Measurements from ENCODE around the gene KRTDAP.
"Not testable (repeated sequence)": the region's sequence is repeated elsewhere in the genome, so short reads cannot be mapped to it uniquely, and the experiment has no call there.

Gene KRTDAP

DNA sequence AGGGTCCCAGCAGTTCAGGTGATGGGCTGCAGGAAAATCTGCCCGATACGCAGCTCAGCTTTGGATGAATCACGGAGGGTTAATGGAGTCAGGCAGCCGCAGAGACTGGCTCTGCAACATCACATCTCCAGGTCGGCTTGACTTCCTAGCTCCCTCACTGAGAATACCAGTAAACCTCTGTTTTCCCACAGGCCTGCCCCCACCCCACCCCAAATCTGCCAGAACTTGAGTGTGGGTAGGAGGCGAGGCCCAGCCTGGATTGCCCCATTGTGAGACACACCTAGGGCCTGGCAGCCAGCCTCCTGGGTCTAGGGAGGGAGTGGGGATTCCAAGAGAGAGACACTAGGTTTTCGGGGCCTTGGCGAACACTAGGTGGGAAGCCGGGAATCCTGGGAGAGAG, 3.7 kb upstream of the KRTDAP start:
- no peak for DNase-seq
- in situ Hi-C loops (cut with HindIII; ENCODE audit: low pct_ligation_motif_present, low pct_unique_long_range_greater_than_20kb, low sequenced_read_pairs) = no loop called here

DNA sequence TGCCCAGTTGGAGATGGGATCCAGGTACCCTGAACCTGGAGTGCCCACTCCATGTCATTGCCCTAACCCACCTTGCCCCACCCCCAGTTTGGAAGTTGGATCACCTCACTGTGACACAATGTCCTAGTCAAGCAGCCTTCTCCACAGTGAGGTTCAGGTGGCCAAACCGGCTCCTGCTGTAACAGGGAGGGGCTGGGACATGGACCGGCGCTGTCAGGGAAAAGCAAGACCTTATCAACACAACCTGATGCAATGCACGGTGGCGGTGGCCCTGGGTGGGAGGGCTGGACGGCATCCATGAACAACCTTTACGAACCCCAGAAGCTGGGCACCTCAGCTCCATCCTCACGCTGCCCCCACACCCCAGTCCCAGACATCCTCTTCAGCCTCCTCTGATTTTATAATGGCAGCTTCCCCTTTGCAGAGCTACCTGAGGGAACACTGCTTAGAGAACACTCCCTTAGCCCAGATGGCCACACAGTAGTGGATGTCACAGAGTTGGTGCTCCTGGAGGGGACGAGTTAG, 1.6 kb upstream of the KRTDAP start:
- in situ Hi-C loops (cut with HindIII; ENCODE audit: low pct_ligation_motif_present, low pct_unique_long_range_greater_than_20kb, low sequenced_read_pairs) = no loop called here
- DNase-seq = no peak

DNA sequence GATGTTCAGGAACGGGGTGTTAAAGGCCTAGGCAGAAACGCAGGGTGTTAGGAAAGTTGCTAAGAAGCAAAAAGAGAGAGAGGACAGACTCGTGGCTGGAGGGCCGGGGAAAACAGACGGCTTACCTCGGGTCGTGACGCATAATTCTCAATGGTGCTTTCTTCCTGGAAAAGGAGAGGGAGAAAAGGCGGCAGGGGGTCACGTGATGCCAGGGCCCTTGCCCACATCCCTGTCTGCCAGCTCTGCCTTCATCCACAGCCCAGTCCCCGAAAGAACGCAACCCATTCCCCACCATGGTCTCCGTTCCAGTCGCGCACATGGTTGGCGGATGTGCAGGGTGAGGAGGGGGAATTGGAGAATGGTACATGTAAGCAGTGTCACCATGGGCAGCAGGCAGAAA, 1.6 kb downstream of the KRTDAP start:
- in situ Hi-C loops (cut with HindIII; ENCODE audit: low pct_ligation_motif_present, low pct_unique_long_range_greater_than_20kb, low sequenced_read_pairs) = no loop called here
- no peak for DNase-seq

DNA sequence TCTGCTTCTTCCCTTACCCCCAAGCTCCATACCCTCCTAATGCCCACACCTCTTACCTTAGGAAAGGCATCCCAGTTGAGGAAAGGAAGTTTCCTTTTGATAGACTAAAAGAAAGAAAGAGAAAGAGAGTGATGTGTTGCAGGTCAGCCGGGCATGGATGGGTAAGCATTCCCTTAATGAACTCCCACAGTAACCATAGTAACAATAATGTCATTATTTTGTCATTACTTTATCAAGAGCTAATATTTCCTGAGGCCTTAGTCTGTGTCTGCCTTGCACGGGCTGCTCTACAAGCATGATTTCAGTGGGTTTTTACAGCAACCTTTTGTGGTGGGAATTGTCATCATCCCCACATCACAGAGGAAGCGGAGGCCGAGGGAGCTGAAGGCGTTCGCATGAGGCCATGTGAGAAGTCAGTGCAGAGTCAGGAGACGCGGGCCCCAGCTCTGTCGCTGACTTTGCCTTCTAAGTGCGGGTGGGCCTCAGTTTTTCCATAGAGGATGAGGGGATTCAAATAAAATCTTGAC, 2.5 kb downstream of the KRTDAP start:
- no peak for DNase-seq
- in situ Hi-C loops (cut with HindIII; ENCODE audit: low pct_ligation_motif_present, low pct_unique_long_range_greater_than_20kb, low sequenced_read_pairs) = no loop called here

DNA sequence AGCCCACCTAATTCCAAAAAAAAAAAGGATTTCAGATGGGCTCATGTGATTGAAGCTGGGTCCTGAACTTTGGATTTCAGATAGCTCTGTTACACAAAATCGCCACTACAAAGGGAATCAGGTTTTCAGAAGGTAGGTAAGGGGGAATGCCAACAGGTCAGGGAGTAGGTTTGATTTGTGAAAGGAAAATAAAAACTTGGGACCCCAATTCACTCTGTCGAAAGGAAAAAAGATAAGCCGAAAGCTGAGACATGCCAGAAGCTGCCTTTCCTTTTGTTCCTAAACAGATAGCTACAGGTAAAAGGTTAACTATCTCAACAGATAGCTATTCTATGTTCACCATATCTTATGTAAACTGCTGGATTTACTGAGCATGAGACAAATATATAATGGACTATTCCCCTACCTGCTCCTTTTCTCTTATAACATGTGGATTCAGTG, 4.0 kb downstream of the KRTDAP start:
- DNase-seq = no peak
- in situ Hi-C loops (cut with HindIII; ENCODE audit: low pct_ligation_motif_present, low pct_unique_long_range_greater_than_20kb, low sequenced_read_pairs) = no loop called here

DNA sequence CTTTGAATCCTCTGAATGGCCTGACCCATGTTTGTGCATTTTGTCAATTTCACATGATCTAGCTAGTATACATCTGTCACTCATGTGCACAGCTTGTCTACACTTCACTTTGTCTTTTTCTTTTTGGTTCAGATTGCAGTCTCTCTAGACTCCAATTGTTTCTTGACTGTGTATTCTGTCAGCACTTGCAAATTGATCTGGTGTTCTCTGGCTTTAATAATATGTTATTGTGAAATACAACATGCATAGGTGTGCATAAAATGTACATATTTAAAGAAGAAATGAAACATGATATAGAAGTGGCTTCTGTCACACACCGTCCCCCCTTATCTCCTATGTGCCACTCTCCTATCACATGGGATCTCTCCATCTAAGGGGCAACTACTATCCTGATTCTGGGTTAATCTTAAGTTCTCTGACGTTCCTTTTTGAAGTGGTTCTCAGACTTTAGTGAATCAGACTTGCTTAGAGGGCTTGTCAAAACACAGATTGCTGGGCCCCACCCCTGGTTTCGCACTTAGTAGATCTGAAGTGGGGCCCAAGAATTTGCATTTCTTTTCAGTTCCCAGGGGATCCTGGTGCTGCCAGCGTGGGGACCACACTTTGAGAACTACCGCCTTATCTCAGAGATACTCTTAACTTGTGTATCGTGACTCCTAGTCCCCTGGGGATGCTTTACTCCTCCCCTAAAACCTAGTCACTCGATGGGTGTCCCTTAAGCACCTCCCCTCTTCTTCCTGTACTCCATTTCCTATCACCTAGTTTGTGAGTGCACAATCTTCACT, 5.8 kb downstream of the KRTDAP start:
- in situ Hi-C loops (cut with HindIII; ENCODE audit: low pct_ligation_motif_present, low pct_unique_long_range_greater_than_20kb, low sequenced_read_pairs) = no loop called here
- no peak for DNase-seq

DNA sequence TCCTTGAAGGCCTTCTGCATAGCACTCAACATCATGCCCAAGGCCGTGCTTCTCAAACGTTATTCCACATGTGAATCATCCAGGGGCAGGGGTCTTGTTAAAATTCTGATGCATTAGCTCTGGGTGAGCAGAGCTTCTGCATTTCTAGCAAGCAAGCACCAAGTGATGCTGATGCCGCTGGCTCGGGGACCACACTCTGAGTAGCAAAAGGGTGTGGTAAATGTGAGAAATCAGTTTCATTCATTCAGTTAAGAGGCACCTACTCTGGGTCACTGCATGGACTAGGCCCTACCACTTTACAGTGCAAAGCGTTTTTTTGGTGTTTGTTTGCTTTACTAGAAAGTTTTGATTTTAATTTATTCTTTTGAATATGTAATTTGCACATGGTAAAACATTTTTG, 7.2 kb downstream of the KRTDAP start:
- no peak for DNase-seq
- in situ Hi-C loops (cut with HindIII; ENCODE audit: low pct_ligation_motif_present, low pct_unique_long_range_greater_than_20kb, low sequenced_read_pairs) = no loop called here

DNA sequence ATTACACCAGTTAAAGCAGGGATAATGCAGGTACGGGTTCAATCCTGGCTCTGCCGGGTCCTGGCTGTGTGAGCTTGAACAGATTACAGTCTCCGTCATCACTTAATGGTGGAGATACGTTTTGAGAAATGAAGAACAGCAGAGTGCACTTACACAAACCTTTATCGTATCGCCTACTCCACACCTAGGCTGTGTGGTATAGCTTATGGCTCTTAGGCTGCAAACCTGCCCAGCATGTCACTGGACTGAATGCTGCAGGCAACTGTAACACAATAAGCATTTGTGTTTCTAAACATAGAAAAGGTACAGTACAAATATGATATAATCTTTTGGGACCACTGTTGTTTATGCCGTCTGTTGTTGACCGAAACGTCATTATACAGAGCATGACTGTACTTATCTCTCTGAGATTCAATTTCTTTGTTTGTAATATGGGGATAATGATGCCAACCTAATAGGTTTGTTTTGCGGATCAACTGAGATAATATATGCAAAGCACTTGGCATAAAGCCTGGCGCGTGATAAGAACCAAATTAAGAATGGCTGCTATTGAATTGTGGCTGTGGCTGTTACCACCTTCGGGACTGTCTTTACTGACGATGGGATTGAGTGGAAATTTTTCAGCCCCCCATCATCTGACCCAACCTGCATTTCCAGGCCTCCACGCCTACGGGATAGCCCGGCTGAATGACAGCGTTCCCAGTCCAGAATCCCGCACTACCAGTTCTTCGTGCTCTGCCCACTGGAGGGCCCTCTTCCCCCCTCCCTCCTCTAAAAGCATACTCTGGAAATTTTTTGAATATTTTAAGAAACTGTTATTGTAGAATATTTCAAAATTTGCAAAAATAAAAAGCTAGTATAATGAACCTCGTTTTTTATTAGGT, 11.2 kb downstream of the KRTDAP start:
- in situ Hi-C loops (cut with HindIII; ENCODE audit: low pct_ligation_motif_present, low pct_unique_long_range_greater_than_20kb, low sequenced_read_pairs) = no loop called here
- no peak for DNase-seq

DNA sequence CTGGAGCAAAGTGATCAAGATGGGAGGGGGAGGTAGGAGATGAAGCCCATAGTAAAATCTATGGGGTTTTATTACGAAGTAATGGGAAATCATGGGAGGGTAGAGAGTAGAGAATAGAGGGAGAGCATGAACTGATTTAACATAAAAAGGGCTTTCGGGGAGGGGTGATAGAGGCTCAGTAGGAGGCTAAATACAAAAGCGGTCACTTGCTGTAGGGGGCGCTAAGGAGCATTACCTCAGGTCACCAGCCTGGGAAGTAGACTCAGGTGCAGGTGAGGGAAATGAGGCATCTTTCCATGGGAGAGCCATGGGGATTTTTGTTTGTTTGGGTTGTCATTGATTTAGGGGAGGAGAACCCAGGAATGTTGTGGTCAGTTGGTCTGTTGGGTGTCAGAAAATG, 14.1 kb downstream of the KRTDAP start:
- DNase-seq = no peak
- in situ Hi-C loops (cut with HindIII; ENCODE audit: low pct_ligation_motif_present, low pct_unique_long_range_greater_than_20kb, low sequenced_read_pairs) = no loop called here

DNA sequence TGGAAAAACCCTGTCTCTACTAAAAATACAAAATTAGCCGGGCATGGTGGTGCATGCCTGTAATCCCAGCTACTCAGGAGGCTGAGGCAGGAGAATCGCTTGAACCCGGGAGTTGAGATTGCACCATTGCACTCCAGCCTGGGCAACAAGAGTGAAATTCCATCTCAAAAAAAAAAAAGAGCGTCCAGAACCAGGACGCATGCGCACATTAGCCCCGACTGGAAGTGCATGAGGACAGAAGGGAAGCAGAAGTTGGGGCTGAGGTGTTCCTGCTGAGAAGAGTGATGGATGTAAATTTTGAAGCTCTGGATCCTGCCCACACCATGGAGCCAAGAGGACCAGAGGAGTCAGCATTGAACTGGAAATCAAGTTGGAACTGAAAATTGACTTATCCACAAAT, 15.7 kb downstream of the KRTDAP start:
- in situ Hi-C loops (cut with HindIII; ENCODE audit: low pct_ligation_motif_present, low pct_unique_long_range_greater_than_20kb, low sequenced_read_pairs); DNase-seq: not testable (repeated sequence)

DNA sequence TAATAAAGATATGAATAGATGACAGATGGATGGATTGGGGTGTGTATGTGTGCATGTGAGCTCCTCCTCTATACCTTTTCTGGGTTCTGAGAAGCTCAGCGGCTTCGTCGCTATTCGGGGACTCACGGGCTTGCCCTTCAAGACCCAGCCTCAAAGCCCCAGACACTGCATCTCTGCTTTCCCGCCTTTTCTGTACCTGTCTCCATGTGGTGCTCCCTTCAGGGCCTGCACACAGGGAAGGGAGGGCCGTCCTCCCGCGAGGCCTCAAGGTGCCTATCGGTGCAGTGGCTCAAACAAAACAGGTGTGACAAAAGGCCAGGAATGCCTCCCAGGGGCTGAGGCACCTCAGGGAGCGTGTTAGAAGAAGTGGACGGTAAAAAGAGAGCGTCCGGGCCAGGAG, 16.2 kb downstream of the KRTDAP start:
- in situ Hi-C loops (cut with HindIII; ENCODE audit: low pct_ligation_motif_present, low pct_unique_long_range_greater_than_20kb, low sequenced_read_pairs) = no loop called here
- no peak for DNase-seq

DNA sequence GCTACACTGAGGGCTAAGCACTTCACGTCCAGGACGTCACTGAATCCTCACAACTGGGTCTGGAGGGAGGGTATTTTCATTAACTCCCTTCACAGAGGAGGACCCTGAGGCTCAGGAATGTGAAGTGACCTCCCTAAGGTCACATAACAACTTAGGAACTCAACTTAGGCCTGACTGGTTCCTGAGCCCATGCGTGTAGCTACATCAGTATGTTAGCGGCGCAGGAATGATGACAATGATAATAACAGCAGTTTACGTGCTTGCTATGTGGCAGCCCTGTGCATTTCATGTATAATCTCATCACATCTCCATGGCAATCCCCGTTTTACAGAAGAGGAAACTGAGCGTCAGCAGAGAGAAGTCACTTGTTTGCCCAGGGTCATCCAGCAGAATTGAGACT, 18.3 kb downstream of the KRTDAP start:
- in situ Hi-C loops (cut with HindIII; ENCODE audit: low pct_ligation_motif_present, low pct_unique_long_range_greater_than_20kb, low sequenced_read_pairs) = no loop called here
- DNase-seq = no peak

DNA sequence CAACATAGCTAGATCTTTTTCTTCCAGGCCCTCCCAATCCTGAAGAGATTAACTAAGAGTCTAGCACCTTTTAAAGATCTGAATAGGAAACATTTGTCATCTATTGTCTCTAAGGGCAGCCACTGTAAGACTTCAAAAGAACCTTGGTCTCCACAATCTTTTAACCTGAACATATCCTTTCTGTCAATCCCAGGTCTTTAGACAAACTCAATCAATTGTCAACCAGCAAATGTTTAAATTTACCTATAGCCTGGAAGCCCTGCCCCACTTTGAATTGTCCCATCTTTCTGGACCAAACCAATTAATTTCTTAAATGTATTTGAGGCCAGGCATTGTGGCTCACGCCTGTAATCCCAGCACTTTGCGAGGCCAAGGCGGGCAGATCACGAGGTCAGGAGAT, 19.2 kb downstream of the KRTDAP start:
- in situ Hi-C loops (cut with HindIII; ENCODE audit: low pct_ligation_motif_present, low pct_unique_long_range_greater_than_20kb, low sequenced_read_pairs); DNase-seq: not testable (repeated sequence)

DNA sequence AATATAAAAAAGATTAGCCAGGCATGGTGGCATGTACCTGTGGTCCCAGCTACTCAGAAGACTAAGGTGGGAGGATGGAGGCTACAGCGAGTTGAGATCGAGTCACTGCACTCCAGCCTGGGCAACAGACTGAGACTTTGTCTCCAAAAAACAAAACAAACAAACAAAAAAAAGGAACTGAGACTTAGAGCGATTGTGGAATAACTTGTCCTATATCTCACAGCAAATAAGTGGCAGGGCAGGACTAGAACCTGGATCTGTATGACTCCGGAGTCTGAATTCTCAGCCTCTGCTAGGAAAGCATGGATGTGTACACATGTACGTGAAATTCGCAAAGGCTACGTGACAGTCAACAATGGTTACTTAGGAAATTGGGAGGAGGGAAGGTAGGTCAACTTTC, 20.1 kb downstream of the KRTDAP start:
- in situ Hi-C loops (cut with HindIII; ENCODE audit: low pct_ligation_motif_present, low pct_unique_long_range_greater_than_20kb, low sequenced_read_pairs) = no loop called here
- no peak for DNase-seq

DNA sequence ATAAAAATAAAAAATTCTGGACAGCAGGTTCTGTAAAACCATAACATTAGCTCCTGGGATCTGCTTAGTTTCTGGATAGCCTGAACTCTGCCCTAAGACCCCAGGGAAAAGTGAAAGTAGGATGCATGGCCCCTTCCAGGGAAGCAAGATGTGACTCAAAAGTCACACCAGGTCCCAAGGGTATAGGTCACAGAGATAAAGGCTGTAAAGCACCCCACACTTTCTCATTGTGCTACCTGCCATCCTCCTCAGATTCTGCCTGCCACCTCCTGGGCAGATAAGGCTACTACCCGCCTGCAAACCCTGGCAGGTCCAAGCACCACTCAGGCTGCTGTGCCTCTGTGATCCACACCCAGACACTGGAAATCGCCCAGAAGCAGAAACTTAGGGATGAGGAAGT, 21.6 kb downstream of the KRTDAP start:
- DNase-seq = peak; percentile 24
- in situ Hi-C loops (cut with HindIII; ENCODE audit: low pct_ligation_motif_present, low pct_unique_long_range_greater_than_20kb, low sequenced_read_pairs) = no loop called here

DNA sequence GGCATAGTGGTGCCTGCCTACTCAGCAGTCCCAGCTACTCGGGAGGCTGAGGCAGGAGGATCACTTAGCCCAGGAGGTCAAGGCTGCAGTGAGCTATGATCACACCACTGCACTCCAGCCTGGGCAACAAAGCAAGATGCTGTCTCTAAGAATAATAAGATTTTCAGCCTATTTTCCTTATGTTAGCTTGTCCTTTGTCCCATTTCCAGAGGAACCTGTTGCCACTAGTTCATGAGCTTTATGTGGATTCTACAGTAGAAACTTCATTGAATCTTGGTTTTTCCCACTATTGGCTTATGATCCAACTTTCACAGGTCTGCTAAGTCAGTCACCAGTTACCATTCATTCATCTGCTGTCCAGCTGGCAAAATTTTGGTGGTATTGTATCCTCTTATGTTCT, 24.0 kb downstream of the KRTDAP start:
- in situ Hi-C loops (cut with HindIII; ENCODE audit: low pct_ligation_motif_present, low pct_unique_long_range_greater_than_20kb, low sequenced_read_pairs) = no loop called here
- DNase-seq = no peak

DNA sequence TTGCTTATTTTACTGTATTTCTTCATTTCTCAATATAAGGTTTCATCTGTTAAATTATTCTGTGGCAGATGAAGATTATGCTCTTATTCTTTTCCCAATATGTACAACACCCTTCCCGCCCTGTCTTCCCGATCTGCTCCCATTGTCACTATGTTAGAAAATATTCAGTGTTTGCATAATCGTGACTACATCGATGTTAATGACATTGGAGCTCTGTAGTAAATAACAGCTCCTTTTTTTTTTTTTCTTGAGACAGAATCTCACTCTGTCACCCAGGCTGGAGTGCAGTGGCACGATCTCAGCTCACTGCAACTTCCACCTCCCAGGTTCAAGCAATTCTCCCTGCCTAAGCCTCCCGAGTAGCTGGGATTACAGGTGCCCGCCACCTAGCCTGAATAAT, 27.3 kb downstream of the KRTDAP start:
- in situ Hi-C loops (cut with HindIII; ENCODE audit: low pct_ligation_motif_present, low pct_unique_long_range_greater_than_20kb, low sequenced_read_pairs) = not testable (repeated sequence)

DNA sequence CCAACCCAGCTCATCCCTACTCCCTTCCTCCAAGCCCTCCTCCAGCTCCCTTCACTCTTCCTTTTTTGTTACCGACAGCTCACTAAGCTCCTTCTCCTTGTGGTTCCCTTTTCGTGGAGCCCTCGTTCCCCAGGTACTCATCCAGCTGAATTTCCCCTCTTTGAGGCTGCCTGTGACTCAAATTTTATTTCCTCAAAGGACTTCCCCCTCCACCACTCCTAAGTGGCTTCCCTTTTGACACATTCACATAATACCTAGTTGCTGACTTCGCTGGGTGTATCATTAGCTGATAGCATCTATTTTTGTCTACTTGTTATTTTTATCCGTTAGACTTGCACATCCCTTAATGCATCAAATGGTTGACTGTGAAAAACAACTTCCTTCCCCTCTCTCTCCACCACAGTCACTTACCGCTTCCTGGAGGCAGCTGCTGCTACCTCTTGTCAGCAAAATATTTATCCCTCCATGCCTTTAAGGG, 27.7 kb downstream of the KRTDAP start:
- in situ Hi-C loops (cut with HindIII; ENCODE audit: low pct_ligation_motif_present, low pct_unique_long_range_greater_than_20kb, low sequenced_read_pairs) = no loop called here
- no peak for DNase-seq

More for the DNA sequence above, 27.3 kb downstream of the KRTDAP start:
- not testable (repeated sequence) for DNase-seq

DNA sequence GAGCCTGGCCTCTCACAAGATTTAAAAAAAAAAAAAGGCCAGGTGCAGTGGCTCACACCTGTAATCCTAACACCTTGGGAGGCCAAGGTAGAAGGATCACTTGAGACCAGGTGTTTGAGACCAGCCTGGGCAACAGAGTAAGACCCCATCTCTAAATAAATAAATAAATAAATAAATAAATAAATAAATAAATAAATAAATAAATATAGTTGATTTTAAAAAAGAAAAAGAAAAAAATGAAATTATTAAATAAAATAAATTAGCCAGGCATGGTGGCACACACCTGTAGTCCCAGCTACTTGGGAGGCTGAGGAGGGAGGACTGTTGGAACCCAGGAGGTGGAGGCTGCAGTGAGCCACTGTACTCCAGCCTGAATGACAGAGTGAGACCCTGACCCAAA, 28.5 kb downstream of the KRTDAP start:
- DNase-seq; in situ Hi-C loops (cut with HindIII; ENCODE audit: low pct_ligation_motif_present, low pct_unique_long_range_greater_than_20kb, low sequenced_read_pairs): not testable (repeated sequence)
